GM18502 (cell line): ENCODE measurements around the gene COL15A1.

ENCODE experiments used
- ATAC-seq: cut with Tn5 transposase; IDR thresholded peaks from one replicate; pipeline ENCODE4 v1.9.1; 2021; ENCODE audit warnings: mild to moderate bottlenecking; ENCODE audit not compliant: unreplicated experiment, poor library complexity

COL15A1 gene

GRCh38 chr9:98913705-98914104 is 30.0 kb upstream of the COL15A1 start:
- no peak for ATAC-seq

GRCh38 chr9:98915599-98915998 is 28.1 kb upstream of the COL15A1 start:
- no peak for ATAC-seq

GRCh38 chr9:98916660-98917059 is 27.0 kb upstream of the COL15A1 start:
- ATAC-seq, result no peak

- ATAC-seq, result no peak
Observed at GRCh38 chr9:98917746-98918487, 25.8 kb upstream of the COL15A1 start.

GRCh38 chr9:98921732-98922131 is 22.0 kb upstream of the COL15A1 start:
- no peak for ATAC-seq

- no peak for ATAC-seq
Observed at GRCh38 chr9:98922721-98923435, 20.8 kb upstream of the COL15A1 start.

- ATAC-seq, result no peak
Observed at GRCh38 chr9:98923451-98924123, 20.1 kb upstream of the COL15A1 start.

GRCh38 chr9:98924946-98925820 is 18.5 kb upstream of the COL15A1 start:
- no peak for ATAC-seq

- ATAC-seq, result no peak
Observed at GRCh38 chr9:98925956-98926355, 17.8 kb upstream of the COL15A1 start.

GRCh38 chr9:98927724-98928123 is 16.0 kb upstream of the COL15A1 start:
- ATAC-seq, result no peak

- ATAC-seq, result no peak
Observed at GRCh38 chr9:98929071-98929470, 14.6 kb upstream of the COL15A1 start.

GRCh38 chr9:98929895-98930341 is 13.8 kb upstream of the COL15A1 start:
- no peak for ATAC-seq

- no peak for ATAC-seq
Observed at GRCh38 chr9:98930792-98931191, 12.9 kb upstream of the COL15A1 start.

GRCh38 chr9:98931600-98932389 is 11.9 kb upstream of the COL15A1 start:
- ATAC-seq, result no peak

- no peak for ATAC-seq
Observed at GRCh38 chr9:98933185-98933584, 10.5 kb upstream of the COL15A1 start.

- ATAC-seq, result no peak
Observed at GRCh38 chr9:98933890-98934289, 9.8 kb upstream of the COL15A1 start.

GRCh38 chr9:98935071-98935505 is 8.6 kb upstream of the COL15A1 start:
- no peak for ATAC-seq

GRCh38 chr9:98940276-98940675 is 3.4 kb upstream of the COL15A1 start:
- no peak for ATAC-seq

- no peak for ATAC-seq
Observed at GRCh38 chr9:98941946-98942523, 1.7 kb upstream of the COL15A1 start.
